CD1c-positive myeloid dendritic cell (primary cell): ENCODE results near the gene FXYD6.
"Not testable (repeated sequence)": the region's sequence is repeated elsewhere in the genome, so short reads cannot be mapped to it uniquely, and the experiment has no call there.

ENCODE experiments used
- DNase-seq: peaks from one replicate; pipeline ENCODE4 v3.0.0-alpha.2; 2016; ENCODE audit errors: extremely low spot score

The FXYD6 gene

GRCh38 chr11:117817368-117818040 lies 59.0 kb downstream of the FXYD6 start:
- DNase-seq = peak; percentile 92

- DNase-seq = peak; percentile 62
Measured at GRCh38 chr11:117816846-117817367, 59.6 kb downstream of the FXYD6 start.

DNA sequence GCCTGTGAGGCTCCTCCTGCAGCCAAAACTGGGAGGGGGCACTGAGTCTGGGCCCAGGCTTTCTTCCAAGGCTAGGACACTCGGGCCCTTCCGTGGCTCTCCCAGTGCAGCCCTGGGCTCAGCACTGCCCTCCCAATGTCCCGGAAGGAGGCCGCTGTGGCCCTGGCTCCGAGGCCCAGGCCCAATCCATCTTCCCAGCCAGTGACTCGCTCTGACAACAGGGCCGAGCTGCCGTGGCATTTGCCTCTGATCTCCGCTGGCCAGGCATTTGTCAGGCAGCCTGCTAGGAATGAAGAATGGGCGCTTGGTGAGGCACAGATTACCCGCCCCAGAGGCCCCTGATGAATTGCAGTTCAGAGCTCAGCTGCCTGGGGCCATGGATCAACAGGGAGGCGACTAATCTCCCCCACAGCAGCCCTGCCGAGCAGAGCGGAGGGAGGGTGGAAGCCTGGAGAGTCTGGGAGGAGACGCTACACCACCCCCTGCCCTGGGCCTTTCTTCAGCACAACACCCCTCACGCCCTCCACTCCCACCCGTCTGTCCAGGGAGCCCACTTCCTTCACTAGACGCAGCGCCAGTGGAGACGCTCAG lies 60.2 kb downstream of the FXYD6 start:
- peak; percentile 18 for DNase-seq

DNA sequence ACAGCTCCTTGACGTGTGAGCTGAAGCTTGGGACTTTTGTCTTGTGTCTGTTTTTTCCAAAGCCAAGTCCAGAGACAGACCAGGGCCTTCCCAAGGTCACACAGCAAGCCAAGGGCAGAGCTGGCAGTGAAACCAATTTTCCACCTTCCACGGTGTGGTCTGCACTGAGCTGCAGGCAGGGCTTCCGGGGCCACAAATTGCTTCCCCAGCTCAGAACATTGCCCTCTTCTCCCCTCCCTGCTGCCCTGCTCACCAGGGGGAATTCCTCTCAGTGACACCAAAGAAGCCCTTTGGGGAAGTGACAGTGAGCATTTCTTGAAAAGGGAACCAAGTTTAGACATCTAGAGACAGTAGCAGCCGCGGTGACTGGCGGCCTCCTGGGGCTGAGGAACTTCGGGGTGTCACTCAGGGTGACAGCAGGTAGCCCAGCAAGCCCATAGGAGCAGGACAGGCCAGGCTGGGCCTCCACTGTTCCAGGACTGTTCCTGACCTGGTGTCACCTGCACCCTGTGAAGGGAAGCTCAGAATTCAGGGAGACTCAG lies 61.1 kb downstream of the FXYD6 start:
- peak; percentile 96 for DNase-seq

DNA sequence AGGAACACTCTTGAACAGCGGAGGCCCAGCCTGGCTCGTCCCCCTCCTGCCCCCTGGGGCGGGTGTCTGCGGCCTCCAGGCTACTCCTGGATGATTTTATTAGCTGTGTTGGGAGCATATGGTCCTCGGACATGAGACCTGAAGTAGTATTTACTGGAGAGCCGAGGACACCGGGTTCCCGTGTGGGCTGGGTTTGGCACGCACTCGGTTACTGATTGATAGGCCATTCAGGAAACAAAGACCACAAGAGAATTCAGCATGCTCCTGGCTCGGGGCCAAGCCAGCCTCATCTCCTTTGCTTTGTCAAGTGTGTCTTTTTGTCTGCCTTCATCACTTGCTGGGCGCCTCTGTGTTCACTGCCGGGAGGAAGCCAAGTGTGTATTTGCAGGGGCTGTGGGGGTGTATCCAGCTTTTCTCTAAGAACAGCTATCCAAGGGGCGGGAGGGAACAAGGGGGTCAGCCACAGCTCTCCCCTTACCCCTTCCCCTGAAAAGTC lies 61.6 kb downstream of the FXYD6 start:
- peak; percentile 71 for DNase-seq

- DNase-seq = no peak
Measured at GRCh38 chr11:117814204-117814765, 62.2 kb downstream of the FXYD6 start.

DNA sequence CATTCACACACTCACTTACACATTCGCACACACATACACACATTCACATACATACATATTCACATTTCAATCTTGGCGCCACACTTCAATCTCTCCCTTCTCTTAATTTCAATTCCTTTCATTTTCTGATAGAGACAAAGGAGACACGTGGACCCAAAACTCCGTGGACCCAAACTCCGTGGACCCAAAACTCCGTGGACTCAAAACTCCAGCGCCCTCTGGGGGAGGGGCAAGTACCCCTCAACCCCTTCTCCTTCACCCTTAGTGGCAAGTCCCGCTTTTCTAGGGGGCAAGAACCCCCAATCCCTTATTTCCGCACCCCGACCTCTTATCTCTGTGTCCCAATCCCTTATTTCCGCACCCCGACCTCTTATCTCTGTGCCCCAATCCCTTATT lies 66.4 kb downstream of the FXYD6 start:
- DNase-seq = not testable (repeated sequence)

DNA sequence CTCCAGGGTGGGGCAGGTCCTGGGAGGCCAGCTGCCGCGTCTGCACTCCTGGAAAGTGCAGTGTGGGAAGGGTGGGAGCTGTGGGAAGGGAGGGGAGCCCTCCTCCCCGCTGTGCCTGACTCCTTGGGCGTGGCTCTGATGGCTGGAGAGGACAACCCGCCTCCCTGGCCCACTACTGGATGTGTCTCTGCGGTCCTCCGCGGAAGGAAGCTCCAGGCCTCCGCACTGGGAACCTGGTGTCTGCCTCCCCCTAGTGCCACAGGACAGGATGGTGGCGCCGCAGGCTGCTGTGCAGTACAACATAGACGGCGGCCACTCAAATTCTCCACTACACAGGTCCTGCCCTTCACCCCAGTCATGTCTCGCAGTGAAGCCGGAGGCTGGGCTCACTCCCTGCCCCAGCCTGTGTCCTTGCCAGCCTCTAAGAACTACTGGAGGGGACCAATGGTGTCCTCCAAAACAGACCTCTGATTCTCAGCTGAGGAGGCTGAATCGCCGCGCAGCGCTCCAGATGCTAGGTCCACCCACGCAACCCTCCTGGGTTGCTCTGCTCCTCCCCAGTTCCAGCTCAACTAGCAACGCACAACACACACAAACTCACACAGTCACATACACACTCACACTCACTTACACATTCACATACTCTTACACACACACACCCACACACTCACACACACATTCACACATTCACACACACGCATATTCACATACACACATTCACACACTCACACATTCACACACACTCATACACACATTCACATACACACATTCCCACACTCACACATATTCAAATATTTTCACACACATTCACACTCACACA lies 67.0 kb downstream of the FXYD6 start:
- DNase-seq = peak; percentile 79

DNA sequence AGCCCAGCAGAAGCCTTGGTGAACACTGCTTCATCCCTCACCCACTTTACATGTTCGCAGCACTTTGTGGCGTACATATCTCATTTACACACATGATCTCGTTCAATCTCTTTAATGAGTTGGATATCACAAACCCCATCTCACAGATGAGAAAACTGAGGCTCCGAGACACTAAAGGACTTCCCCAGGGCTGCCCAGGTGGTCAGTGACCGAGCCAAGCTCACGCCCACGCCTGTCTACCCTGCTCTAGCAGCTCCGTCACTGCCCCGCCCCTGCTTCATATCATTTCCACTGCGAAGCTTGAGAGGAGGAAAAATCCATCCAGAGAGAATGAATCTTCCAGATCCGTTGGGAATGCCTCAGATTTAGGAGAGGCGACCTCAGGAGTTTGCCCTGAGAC lies 67.7 kb downstream of the FXYD6 start:
- DNase-seq = no peak

DNA sequence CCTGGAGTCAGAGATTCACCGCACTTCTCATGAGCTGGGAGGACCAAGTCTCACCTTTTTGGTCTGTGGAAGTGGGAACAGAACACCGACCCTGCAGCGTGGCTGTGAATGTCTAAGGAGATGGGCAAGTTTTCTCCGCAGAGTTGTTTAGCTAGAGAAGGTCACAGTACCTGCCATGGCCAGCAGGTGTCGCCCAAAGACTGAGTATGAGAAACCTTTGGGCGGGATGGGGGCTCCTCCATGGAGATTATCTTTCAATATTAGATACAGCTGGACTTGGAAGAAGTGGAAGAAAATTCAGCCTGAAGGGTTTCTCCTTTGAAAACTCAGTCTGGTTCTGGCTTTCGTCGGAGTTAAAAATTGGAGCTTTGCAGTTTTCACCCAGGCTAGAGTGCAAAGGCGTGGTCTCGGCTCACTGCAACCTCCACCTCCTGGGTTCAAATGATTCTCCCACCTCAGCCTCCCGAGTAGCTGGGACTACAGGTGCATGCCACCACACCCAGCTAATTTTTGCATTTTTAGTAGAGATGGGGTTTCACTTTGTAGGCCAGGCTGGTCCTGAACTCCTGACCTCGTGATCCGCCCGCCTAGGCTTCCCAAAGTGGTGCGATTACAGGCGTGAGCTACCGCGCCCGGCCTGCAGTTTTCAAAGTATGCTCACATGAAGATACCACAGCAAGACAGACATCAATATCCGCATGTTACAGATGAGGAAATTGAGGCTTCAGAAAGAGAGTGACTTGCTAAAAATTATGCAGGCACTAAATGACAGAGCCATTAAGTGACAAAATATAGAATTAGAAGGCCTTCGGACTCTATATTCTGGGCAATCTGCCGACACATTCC lies 68.8 kb downstream of the FXYD6 start:
- peak; percentile 81 for DNase-seq

GRCh38 chr11:117806846-117807245 lies 69.6 kb downstream of the FXYD6 start:
- peak; percentile 75 for DNase-seq

- DNase-seq = peak; percentile 72
Measured at GRCh38 chr11:117805045-117805444, 71.4 kb downstream of the FXYD6 start.

GRCh38 chr11:117803896-117804295 lies 72.6 kb downstream of the FXYD6 start:
- DNase-seq = no peak

DNA sequence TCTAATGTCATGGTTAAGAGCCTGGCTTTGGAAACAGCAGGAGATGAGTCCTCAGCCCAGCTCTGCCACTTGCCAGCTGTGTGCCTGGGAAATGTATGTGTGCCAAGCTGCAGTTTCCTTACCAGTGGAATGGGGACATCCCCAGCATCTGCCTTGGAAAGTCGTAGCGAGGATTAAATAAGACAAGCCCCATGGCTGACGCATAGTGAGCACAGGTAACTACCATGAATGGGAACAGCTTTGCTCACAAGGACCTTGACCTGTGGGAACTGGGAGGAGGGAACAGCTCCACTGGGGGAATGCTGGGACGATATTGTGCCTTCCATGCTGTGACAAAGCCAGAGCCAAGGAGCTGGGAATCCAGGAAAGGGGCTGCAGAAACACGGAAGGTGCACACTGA lies 76.8 kb downstream of the FXYD6 start:
- DNase-seq = no peak

DNA sequence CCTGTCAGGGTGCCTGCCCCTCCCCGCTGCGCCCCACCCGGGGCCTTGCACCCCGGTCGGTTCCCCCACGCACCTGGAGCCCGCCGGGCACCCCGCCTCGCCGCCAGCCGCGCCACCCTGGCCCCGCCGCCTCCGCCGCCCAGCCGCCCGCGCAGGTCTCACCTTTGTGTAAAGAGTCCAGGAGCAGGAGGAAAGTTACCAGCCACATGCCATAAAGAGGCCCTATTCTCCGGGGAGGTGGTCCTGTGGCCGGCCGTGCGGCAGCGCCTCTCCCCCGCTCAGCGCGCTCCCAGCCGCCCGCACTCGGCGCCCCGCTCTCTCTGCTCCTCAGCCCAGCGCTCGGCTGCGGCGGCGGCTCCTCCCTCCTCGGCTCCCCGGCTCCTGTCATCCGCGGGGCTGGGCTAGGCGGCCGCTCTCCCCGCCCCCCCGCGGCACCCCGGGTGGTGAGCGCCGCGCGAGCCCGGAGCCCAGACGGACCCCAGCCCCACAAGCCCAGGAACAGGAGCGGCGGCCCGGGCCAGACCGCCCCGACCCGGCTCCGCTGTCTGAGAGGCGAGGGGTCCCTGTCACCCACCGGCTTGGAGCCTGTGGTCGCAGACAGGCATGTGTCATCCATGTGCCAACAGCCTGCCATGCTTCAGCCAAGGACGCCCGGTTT lies 79.5 kb downstream of the FXYD6 start, which contains the start of gene DSCAML1:
DSCAML1 (minus strand) TSS at position 345 of the 658 bp plus-strand sequence; CDS start at position 208, 137 bp downstream.
- no peak for DNase-seq

DNA sequence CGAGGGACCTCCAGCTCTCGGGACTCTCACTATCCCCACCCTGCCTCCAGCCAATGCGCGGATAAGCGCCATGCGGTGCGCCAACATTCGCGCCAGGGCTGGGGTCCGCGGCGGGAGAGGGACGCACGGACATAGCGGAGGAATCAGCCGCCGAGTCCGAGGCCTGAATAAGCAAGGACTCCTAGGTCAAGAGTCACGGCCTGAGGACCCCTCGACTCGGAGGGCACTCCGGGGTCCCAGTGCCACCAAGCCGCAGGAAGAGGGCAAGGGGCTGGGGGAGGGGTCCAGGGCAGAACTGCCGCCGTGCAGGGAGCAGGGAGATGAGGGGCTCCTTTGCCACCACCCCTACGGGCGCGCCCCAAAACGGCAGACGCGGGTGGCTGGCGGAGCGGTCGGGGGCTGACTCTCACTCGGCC lies 80.0 kb downstream of the FXYD6 start:
- DNase-seq = no peak

DNA sequence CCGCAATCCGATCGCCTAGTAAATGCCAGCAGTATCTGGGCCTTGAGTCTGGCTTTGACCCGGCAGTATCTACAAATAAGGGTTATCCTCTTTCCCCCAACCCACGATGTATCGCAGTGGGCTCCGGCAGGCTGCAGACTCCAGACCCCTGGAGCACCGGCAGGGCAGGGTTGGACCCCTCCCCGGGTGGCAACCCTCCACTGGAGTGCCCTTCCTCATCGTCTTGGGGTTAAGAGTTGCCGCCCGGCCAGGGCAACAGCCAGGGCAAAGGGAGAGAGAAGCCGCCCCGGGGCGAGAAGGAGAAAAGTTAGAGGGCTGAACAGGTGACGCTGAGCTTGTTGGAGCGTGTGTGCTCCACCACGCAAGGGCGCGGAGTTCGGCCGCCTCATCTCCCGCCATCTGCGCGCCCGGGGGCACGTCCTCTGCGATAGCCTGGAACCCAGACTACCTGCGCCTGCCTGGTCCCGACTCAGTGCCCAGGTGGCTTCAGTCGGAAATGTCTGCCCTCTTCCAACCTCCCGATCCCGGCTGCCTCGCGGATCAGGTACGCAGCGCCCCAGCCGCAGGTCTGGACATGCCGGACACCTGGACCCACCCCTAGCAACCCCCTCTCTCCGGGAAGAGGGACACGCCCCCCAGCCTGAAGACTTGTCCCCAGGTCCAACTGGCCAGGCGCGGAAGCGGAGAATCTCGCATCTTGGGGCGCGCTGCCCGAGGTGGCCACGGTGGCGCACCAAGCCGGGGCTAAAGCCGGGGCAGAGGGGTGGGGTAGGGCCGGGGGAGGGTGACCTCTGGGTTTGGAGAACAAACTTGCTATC lies 80.6 kb downstream of the FXYD6 start:
- DNase-seq = no peak

GRCh38 chr11:117794772-117795629 lies 81.5 kb downstream of the FXYD6 start:
- DNase-seq = no peak
